ENCODE results near the gene ZBTB49. TPM values are rescaled to one million over a fixed set of nuclear protein-coding genes. Genes with fewer than 3 reads are reported as not detected.

The ZBTB49 gene
- total RNA-seq, 1 experiment from 2014 or later = 5.6 TPM

DNA sequence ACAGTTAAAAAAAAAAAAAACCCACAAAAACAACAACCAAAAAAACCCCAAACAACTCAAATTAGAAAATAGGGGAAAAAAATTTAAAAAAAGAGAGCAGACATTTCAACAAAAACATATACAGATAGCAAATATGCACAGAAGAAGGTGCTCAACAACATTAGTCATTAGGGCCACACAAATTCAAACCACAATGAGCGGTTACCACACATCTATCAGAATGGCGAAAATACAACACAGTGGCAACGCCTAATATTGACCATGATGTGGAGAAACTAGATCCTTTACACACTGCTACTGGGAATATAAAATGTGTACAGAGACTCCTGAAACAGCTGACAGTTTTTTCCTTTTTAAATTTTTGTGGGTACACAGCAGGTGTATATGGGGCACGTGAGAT lies 19.5 kb upstream of the ZBTB49 start (continued):
- TF ChIP-seq, protein P1, sequence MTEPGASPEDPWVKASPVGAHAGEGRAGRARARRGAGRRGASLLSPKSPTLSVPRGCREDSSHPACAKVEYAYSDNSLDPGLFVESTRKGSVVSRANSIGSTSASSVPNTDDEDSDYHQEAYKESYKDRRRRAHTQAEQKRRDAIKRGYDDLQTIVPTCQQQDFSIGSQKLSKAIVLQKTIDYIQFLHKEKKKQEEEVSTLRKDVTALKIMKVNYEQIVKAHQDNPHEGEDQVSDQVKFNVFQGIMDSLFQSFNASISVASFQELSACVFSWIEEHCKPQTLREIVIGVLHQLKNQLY (CRISPR knock-in tag; IDR thresholded peaks at IDR 0.05) = no peak
- TF ChIP-seq, protein P2, sequence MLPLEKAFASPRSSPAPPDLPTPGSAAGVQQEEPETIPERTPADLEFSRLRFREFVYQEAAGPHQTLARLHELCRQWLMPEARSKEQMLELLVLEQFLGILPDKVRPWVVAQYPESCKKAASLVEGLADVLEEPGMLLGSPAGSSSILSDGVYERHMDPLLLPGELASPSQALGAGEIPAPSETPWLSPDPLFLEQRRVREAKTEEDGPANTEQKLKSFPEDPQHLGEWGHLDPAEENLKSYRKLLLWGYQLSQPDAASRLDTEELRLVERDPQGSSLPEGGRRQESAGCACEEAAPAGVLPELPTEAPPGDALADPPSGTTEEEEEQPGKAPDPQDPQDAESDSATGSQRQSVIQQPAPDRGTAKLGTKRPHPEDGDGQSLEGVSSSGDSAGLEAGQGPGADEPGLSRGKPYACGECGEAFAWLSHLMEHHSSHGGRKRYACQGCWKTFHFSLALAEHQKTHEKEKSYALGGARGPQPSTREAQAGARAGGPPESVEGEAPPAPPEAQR (CRISPR knock-in tag; IDR thresholded peaks at IDR 0.05) = no peak
- TF ChIP-seq, protein P3, sequence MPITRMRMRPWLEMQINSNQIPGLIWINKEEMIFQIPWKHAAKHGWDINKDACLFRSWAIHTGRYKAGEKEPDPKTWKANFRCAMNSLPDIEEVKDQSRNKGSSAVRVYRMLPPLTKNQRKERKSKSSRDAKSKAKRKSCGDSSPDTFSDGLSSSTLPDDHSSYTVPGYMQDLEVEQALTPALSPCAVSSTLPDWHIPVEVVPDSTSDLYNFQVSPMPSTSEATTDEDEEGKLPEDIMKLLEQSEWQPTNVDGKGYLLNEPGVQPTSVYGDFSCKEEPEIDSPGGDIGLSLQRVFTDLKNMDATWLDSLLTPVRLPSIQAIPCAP (CRISPR knock-in tag; IDR thresholded peaks at IDR 0.05) = no peak
- TF ChIP-seq AR (CRISPR knock-in tag; IDR thresholded peaks at IDR 0.05) (no peak), ZMAT4 (CRISPR knock-in tag; IDR thresholded peaks at IDR 0.05) (no peak), ZNF423 (CRISPR knock-in tag; IDR thresholded peaks at IDR 0.05) (no peak), AFF4 (CRISPR knock-in tag; IDR thresholded peaks at IDR 0.05; ENCODE audit: borderline replicate concordance) (no peak), ZNF138 (CRISPR knock-in tag; conservative IDR thresholded peaks at IDR 0.05) (no peak), TP53 (CRISPR knock-in tag; IDR thresholded peaks at IDR 0.05) (no peak)
- TF ChIP-seq, protein P4, sequence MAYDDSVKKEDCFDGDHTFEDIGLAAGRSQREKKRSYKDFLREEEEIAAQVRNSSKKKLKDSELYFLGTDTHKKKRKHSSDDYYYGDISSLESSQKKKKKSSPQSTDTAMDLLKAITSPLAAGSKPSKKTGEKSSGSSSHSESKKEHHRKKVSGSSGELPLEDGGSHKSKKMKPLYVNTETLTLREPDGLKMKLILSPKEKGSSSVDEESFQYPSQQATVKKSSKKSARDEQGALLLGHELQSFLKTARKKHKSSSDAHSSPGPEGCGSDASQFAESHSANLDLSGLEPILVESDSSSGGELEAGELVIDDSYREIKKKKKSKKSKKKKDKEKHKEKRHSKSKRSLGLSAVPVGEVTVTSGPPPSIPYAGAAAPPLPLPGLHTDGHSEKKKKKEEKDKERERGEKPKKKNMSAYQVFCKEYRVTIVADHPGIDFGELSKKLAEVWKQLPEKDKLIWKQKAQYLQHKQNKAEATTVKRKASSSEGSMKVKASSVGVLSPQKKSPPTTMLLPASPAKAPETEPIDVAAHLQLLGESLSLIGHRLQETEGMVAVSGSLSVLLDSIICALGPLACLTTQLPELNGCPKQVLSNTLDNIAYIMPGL (CRISPR knock-in tag; IDR thresholded peaks at IDR 0.05) = no peak
- TF ChIP-seq, protein P5, sequence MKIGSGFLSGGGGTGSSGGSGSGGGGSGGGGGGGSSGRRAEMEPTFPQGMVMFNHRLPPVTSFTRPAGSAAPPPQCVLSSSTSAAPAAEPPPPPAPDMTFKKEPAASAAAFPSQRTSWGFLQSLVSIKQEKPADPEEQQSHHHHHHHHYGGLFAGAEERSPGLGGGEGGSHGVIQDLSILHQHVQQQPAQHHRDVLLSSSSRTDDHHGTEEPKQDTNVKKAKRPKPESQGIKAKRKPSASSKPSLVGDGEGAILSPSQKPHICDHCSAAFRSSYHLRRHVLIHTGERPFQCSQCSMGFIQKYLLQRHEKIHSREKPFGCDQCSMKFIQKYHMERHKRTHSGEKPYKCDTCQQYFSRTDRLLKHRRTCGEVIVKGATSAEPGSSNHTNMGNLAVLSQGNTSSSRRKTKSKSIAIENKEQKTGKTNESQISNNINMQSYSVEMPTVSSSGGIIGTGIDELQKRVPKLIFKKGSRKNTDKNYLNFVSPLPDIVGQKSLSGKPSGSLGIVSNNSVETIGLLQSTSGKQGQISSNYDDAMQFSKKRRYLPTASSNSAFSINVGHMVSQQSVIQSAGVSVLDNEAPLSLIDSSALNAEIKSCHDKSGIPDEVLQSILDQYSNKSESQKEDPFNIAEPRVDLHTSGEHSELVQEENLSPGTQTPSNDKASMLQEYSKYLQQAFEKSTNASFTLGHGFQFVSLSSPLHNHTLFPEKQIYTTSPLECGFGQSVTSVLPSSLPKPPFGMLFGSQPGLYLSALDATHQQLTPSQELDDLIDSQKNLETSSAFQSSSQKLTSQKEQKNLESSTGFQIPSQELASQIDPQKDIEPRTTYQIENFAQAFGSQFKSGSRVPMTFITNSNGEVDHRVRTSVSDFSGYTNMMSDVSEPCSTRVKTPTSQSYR (CRISPR knock-in tag; IDR thresholded peaks at IDR 0.05) = no peak
